Globus pallidus (tissue), 1 donor: Measurements from ENCODE around the gene SORL1-AS1.
"Not testable (repeated sequence)": the region's sequence is repeated elsewhere in the genome, so short reads cannot be mapped to it uniquely, and the experiment has no call there.

ENCODE experiments used
- DNase-seq: peaks from one replicate; pipeline ENCODE4 v3.0.0-alpha.2; 2015; ENCODE audit warnings: low spot score

SORL1-AS1 gene

GRCh38 chr11:121452609-121453150 is at the start of gene SORL1-AS1:
Gene SORL1-AS1, minus strand, starts transcription at chr11:121452967.
- no peak for DNase-seq

- DNase-seq, result no peak
These were observed 48.0 kb upstream of the SORL1-AS1 start for GRCh38 chr11:121500717-121501116.

GRCh38 chr11:121500275-121500674 is 47.5 kb upstream of the SORL1-AS1 start:
- DNase-seq, result no peak

GRCh38 chr11:121499405-121499804 is 46.6 kb upstream of the SORL1-AS1 start:
- no peak for DNase-seq

GRCh38 chr11:121497176-121497998 is 44.6 kb upstream of the SORL1-AS1 start:
- DNase-seq, result no peak

GRCh38 chr11:121494355-121495099 is 41.8 kb upstream of the SORL1-AS1 start:
- no peak for DNase-seq

- no peak for DNase-seq
These were observed 37.1 kb upstream of the SORL1-AS1 start for GRCh38 chr11:121489823-121490222.

- no peak for DNase-seq
These were observed 35.9 kb upstream of the SORL1-AS1 start for GRCh38 chr11:121488641-121489040.

GRCh38 chr11:121488170-121488569 is 35.4 kb upstream of the SORL1-AS1 start:
- no peak for DNase-seq

- no peak for DNase-seq
These were observed 34.4 kb upstream of the SORL1-AS1 start for GRCh38 chr11:121487191-121487590.

GRCh38 chr11:121486054-121486453 is 33.3 kb upstream of the SORL1-AS1 start:
- DNase-seq, result no peak

GRCh38 chr11:121485216-121485615 is 32.4 kb upstream of the SORL1-AS1 start:
- DNase-seq, result no peak

GRCh38 chr11:121483805-121484480 is 31.2 kb upstream of the SORL1-AS1 start:
- no peak for DNase-seq

DNA sequence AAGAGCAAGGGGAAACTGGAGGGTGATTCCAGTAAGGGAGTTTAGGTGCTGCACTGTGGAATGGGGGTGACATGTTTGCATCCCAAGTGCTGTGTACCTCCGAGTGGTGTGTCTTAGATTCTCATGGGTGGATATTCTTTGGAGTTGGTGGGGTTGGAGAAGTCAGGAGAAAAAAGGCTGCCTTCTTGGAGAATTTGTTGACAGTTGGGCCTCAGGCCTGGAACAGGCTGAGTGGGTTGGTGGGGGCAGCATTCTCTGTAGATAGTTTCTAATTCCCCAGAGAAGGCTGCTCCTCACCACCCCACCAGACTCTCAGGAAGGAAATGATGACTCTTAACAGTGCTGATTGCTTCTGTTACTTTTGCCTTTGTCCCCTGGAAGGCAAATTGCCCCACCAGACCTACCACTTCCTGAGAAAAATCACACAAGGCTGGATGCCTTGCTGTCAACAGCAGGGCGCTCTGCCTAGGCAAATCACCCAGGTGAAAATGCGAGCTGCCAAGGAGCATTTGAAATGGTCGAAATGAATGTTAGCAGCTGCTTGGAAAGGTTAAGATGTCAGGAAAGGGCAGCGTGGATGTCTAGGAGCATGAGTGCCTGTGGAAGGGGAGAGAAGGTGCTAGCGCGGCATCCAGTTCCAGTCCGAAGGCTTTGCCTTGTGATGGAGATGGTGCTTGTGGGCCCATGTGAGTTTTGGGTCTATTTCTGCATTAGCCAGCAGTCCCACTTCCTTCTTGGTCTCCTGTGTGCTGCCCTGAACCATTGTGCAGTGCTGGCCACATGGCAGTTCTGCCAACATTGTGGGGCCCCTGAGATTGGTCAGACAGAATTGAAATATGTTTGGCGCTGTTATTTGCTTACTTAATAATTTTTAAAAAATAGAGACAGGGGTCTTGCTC is 29.7 kb upstream of the SORL1-AS1 start:
- DNase-seq, result peak; percentile 39

GRCh38 chr11:121481484-121482230 is 28.9 kb upstream of the SORL1-AS1 start:
- not testable (repeated sequence) for DNase-seq

- DNase-seq, result no peak
These were observed 27.0 kb upstream of the SORL1-AS1 start for GRCh38 chr11:121479698-121480238.

DNA sequence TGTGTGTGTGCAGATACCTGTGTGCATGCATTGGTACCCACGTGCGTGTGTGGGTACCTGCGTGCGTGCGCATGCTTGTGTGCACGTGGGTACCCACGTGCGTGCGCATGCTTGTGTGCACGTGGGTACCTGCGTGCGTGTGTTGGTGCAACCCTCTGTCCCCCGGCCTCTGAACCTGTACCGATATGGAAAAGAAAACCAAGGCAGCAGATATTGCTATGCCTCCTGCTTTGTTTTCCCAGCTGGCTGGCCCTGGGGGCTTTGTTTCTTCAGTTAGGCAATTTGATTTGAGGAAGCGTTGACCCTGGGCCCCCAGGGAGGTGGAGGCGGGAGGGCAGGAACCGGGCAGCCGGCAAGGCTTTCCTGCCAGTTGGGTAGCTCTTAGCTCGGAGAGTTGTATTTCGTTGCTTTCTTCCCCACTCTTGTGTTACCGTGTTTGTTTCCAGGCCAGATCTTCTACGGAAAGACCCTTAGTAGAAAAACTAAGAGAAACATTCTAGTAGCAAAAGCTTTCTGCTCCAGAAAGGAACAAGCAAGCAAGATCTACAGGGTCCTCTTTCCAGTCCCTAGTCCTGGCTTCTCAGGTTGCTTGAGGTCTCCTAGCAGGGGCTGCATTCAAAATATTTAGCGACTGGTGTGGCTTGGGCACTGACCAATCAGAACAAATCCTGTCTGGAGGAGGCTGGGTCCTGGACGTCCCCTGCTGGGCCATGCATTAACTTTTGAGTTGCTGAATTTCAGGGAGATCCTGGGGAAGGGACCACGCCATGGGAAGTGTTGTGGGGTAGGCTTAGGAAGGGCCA is 26.3 kb upstream of the SORL1-AS1 start:
- DNase-seq, result no peak

- DNase-seq, result no peak
These were observed 25.6 kb upstream of the SORL1-AS1 start for GRCh38 chr11:121478226-121478894.
